GM18508 (cell line): ENCODE results near the gene RAI1.

Experiments
- ATAC-seq: cut with Tn5 transposase; IDR thresholded peaks from one replicate; pipeline ENCODE4 v1.9.1; 2021; ENCODE audit warnings: moderate number of reproducible peaks; ENCODE audit not compliant: insufficient read depth, unreplicated experiment

Gene RAI1

GRCh38 chr17:17851103-17852002, 170.1 kb downstream of the RAI1 start:
- no peak for ATAC-seq

GRCh38 chr17:17852930-17853329, 171.7 kb downstream of the RAI1 start:
- ATAC-seq: no peak

GRCh38 chr17:17853811-17854447, 172.7 kb downstream of the RAI1 start:
- ATAC-seq: no peak

GRCh38 chr17:17855976-17856375, 174.7 kb downstream of the RAI1 start:
- no peak for ATAC-seq

GRCh38 chr17:17856386-17856785, 175.1 kb downstream of the RAI1 start:
- ATAC-seq: no peak

GRCh38 chr17:17857496-17857895, 176.2 kb downstream of the RAI1 start:
- no peak for ATAC-seq

- no peak for ATAC-seq
Observed at GRCh38 chr17:17859909-17860765, 178.9 kb downstream of the RAI1 start.

- ATAC-seq: no peak
Observed at GRCh38 chr17:17860766-17861107, 179.5 kb downstream of the RAI1 start.
